Right lobe of liver (tissue), 6 donors: Measurements from ENCODE around the gene CCDC112. TPM values are rescaled to one million over a fixed set of nuclear protein-coding genes. Genes with fewer than 3 reads are reported as not detected.

Experiments
- ATAC-seq, 4 donors: fragments of 200-7000 bp; cut with Tn5 transposase; one replicate each; pipeline ENCODE4 v1.9.1; 2020; ENCODE audit warnings: mild to moderate bottlenecking in 4 of 4, moderate library complexity in 4 of 4
- DNase-seq, 3 donors: peaks; one replicate each; pipeline ENCODE4 v3.0.0-alpha.2; 2020
- H3K27ac ChIP-seq, 3 donors: fragments of 200-600 bp; one replicate each; pipeline ENCODE4 v1.8.0; 2022
- H3K27me3 ChIP-seq, 2 donors: fragments of 200-600 bp; one replicate each; pipeline ENCODE4 v1.8.0; 2022
- H3K36me3 ChIP-seq, 4 donors: fragments of 200-600 bp; sonication (generic) in 1 of 4; one replicate each; pipeline versions ENCODE4 v1.5.1 to v1.8.0; 2017 to 2022; ENCODE audit warnings: control low read depth in 1 of 4
- H3K4me1 ChIP-seq, 4 donors: fragments of 200-600 bp; sonication (generic) in 1 of 4; one replicate each; pipeline versions ENCODE4 v1.5.1 to v1.8.0; 2017 to 2022; ENCODE audit warnings: control low read depth in 1 of 4
- H3K4me3 ChIP-seq, 3 donors: fragments of 200-600 bp; one replicate each; pipeline ENCODE4 v1.8.0; 2022
- H3K9me3 ChIP-seq, 4 donors: fragments of 200-600 bp; sonication (generic) in 1 of 4; one replicate each; pipeline versions ENCODE4 v1.5.1 to v1.8.0; 2017 to 2022; ENCODE audit warnings: control low read depth in 1 of 4
- POLR2A ChIP-seq: fragments of 450-650 bp; IDR thresholded peaks from one replicate; pipeline ENCODE4 v1.6.1; 2017; ENCODE audit warnings: antibody characterized with exemption, mild to moderate bottlenecking
- WGBS: methylation state at CpG from one replicate; pipeline ENCODE4 v1.1.6; 2018; ENCODE audit warnings: low coverage, low lambda C conversion rate; ENCODE audit not compliant: insufficient coverage; ENCODE audit errors: missing lambda C conversion rate; 5-methylcytosine and 5-hydroxymethylcytosine counted together
- intact Hi-C, 2 donors: fragments of 100-400 bp; cut with DNase I; formaldehyde crosslinking; loops; one replicate each; pipeline versions ENCODE4 v1.11.2 to v1.14.1; 2022
- small RNA-seq, 2 experiments: library from RNA; depleted of rRNA; stranded (forward); fragments of <200 nt; gene quantifications; one replicate each; pipeline ENCODE3, GENCODE V24; 2016
- total RNA-seq, 6 experiments: library from RNA; depleted of rRNA in 2 of 6; stranded (reverse); fragments of >200 nt in 2 of 6; fragmentation: NEBNext Ultra II Directional in 3 of 6; extraction: Animal tissue kit (Norgen Biotek cat#: 25700) in 3 of 6; gene quantifications; one replicate each; pipeline versions ENCODE4 v1.1.0 to v1.2.4, GENCODE V29; 2016 to 2023
- TF ChIP-seq, protein P1 (sequence below), 4 donors: fragments of 200-600 bp in 3 of 4; fragments of 450-650 bp in 1 of 4; IDR thresholded peaks; one replicate each; pipeline versions ENCODE4 v1.5.1 to v1.8.0; 2016 to 2022; ENCODE audit warnings: antibody characterized with exemption in 4 of 4, mild to moderate bottlenecking in 2 of 4
- donor health status: DM: no; HTN: yes; CAD: no.
- donor health status: DM: no; HTN: no; CAD: no.
- donor health status: DM: no; HTN: no; CAD: no.
- donor health status: DM: no; HTN: yes; CAD: no.
- donor health status: DM: no; HTN: yes; CAD: no.

The CCDC112 gene
- total RNA-seq, 6 experiments from 2014 or later: 0.49 to 1.8 (median 0.93) TPM

DNA sequence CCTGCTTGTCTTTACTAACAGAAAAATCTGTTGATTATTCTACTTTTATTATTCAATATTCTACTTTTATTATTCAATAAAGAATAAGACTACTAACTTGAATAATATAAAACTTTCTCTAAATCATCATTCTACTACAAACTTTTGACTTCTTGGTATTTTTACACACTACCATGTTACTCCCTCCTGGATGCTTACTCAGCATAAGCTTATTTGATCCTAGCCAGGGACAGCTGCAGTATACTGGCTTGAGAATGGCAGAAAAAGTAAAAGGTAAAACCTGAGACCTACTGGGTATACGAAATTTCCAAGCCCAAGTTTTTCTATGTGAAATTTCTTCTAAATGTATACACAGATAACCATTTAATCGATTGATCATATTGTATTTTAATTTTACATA, 59.9 kb downstream of the CCDC112 start:
- H3K4me1 ChIP-seq: no peaks in the 10 kb centered on the region
- ATAC-seq (no peak), DNase-seq (no peak)
- no peaks in the 10 kb centered on the region for H3K9me3 ChIP-seq
- H3K36me3 ChIP-seq: peaks cover 0 to 20% (median 7%) of the 10 kb centered on the region in 4 donors
- TF ChIP-seq, protein P1, sequence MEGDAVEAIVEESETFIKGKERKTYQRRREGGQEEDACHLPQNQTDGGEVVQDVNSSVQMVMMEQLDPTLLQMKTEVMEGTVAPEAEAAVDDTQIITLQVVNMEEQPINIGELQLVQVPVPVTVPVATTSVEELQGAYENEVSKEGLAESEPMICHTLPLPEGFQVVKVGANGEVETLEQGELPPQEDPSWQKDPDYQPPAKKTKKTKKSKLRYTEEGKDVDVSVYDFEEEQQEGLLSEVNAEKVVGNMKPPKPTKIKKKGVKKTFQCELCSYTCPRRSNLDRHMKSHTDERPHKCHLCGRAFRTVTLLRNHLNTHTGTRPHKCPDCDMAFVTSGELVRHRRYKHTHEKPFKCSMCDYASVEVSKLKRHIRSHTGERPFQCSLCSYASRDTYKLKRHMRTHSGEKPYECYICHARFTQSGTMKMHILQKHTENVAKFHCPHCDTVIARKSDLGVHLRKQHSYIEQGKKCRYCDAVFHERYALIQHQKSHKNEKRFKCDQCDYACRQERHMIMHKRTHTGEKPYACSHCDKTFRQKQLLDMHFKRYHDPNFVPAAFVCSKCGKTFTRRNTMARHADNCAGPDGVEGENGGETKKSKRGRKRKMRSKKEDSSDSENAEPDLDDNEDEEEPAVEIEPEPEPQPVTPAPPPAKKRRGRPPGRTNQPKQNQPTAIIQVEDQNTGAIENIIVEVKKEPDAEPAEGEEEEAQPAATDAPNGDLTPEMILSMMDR (IDR thresholded peaks at IDR 0.05): no peak
- TF ChIP-seq POLR2A: no peak
- intact Hi-C loops: no loop called here
- 92% methylated on average over 2 of the region's 2 CpGs for WGBS
- H3K27me3 ChIP-seq: no peaks in the 10 kb centered on the region
- no peak overlapping the region for H3K4me3 ChIP-seq
- H3K27ac ChIP-seq: no peak overlapping the region

DNA sequence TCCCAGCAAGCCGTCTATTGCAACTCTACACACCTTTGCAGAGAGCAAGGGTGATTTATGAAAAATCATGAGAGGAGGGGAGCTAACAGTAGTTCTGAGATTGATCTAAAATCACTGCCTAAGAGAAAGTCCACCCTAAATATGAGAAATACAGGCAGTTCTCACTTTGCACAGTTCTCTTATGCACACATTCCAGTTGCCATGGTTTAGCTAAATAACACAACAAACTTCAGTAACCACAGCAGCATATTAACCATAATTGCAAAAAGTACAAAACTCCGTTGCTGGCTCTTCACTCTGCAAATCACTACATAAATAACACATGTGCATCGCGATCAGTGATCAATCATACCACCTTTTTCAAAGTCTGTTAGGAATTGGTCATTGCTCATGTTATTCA, 64.9 kb downstream of the CCDC112 start:
- H3K36me3 ChIP-seq: peaks cover 0 to 14% (median 0%) of the 10 kb centered on the region in 4 donors

DNA sequence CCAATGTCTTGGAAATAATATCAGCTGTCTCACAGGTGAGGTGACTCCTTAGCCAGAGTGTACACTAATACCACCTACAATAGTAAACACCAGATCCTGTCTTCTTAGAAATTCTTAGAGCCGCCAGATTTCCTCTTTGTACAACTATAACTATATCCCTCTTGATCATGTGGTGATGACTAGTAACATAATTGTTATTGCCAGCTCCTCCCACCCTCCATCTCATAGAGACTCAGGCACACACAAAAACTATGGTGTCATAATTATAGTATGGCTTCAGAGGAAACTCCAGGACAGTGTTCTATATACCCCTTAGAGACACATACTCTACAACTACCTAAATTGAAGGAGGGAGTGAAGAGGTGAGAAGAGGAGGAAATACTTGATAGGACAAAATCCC, 66.8 kb downstream of the CCDC112 start:
- no peak overlapping the region for H3K4me3 ChIP-seq
- TF ChIP-seq POLR2A: no peak
- TF ChIP-seq, protein P1 (IDR thresholded peaks at IDR 0.05): no peak
- no peak for ATAC-seq
- no peaks in the 10 kb centered on the region for H3K27me3 ChIP-seq
- H3K4me1 ChIP-seq: no peaks in the 10 kb centered on the region
- intact Hi-C loops: no loop called here
- DNase-seq: no peak
- WGBS: 100% methylated on average over 1 of the region's 1 CpG
- H3K27ac ChIP-seq: no peak overlapping the region
- no peaks in the 10 kb centered on the region for H3K9me3 ChIP-seq
- H3K36me3 ChIP-seq: peaks cover 0 to 9% (median 0%) of the 10 kb centered on the region in 4 donors

More for the DNA sequence above, 64.9 kb downstream of the CCDC112 start:
- no peaks in the 10 kb centered on the region for H3K27me3 ChIP-seq
- TF ChIP-seq, protein P1 (IDR thresholded peaks at IDR 0.05): no peak
- no peak for TF ChIP-seq POLR2A
- H3K4me1 ChIP-seq: no peaks in the 10 kb centered on the region
- DNase-seq (no peak), ATAC-seq (no peak)
- no peak overlapping the region for H3K27ac ChIP-seq
- H3K9me3 ChIP-seq: no peaks in the 10 kb centered on the region
- intact Hi-C loops: no loop called here
- 87% methylated on average over 4 of the region's 4 CpGs for WGBS
- H3K4me3 ChIP-seq: no peak overlapping the region

DNA sequence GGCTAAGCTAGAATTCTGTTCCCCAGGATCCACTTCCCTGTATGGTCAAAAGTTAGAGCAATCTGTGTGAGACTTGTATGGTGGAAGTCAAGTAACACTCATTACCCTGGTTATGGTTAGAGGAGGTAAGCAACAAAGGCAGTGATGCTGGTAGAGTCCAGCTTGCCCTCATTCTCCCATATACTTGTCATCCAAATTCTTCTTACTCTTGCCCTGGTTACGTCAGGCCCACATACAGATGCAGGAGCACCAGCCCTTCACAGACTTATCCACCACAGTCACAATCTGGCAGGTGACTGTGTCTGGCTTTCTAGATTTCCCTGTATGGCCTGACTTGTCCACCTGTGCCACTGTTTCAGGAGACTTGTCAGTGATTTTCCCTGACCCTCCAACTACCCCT, 69.2 kb downstream of the CCDC112 start:
- ATAC-seq: no peak

More for the DNA sequence above, 69.2 kb downstream of the CCDC112 start:
- Histone ChIP-seq H3K27me3 (no peaks in the 10 kb centered on the region), H3K36me3 (peaks cover 0 to 9% (median under 1%) of the 10 kb centered on the region in 4 donors), H3K4me3 (no peak overlapping the region), H3K4me1 (no peaks in the 10 kb centered on the region), H3K27ac (no peak overlapping the region), H3K9me3 (no peaks in the 10 kb centered on the region)
- intact Hi-C loops: no loop called here
- TF ChIP-seq, protein P1 (IDR thresholded peaks at IDR 0.05): no peak
- TF ChIP-seq POLR2A: no peak
- WGBS: 100% methylated on average over 1 of the region's 1 CpG
- no peak for DNase-seq

Small RNA genes within 50 kb of the gene (small RNA-seq; reads per million reads assigned to genes)
- gene HMGN1P15: 0 reads per million in 2 experiments

Other genes with a start within 250 kb of the CCDC112 start
- 1 to 10 TPM in 2 of 6 experiments, under 1 TPM in 4; 0.39 to 3.6 (median 0.67) TPM for gene TRIM36, start 126.7 kb downstream of the CCDC112 start, total RNA-seq
- gene PGGT1B, start 33.8 kb downstream of the CCDC112 start, total RNA-seq: 10 to 100 TPM in 4 of 6 experiments, 1 to 10 TPM in 2; 7.1 to 29.3 (median 21.1) TPM
- 10 to 100 TPM in 4 of 6 experiments, 1 to 10 TPM in 2; 8.7 to 12.2 (median 11.0) TPM for gene FEM1C, start 248.1 kb upstream of the CCDC112 start, total RNA-seq